AG08396 (cell line): ENCODE data around the gene REST.
"Not testable (repeated sequence)": the region's sequence is repeated elsewhere in the genome, so short reads cannot be mapped to it uniquely, and the experiment has no call there.

Experiments
- DNase-seq: peaks from one replicate; pipeline ENCODE4 v3.0.0; 2012; ENCODE audit warnings: low spot score, mixed read lengths

The REST gene, protein sequence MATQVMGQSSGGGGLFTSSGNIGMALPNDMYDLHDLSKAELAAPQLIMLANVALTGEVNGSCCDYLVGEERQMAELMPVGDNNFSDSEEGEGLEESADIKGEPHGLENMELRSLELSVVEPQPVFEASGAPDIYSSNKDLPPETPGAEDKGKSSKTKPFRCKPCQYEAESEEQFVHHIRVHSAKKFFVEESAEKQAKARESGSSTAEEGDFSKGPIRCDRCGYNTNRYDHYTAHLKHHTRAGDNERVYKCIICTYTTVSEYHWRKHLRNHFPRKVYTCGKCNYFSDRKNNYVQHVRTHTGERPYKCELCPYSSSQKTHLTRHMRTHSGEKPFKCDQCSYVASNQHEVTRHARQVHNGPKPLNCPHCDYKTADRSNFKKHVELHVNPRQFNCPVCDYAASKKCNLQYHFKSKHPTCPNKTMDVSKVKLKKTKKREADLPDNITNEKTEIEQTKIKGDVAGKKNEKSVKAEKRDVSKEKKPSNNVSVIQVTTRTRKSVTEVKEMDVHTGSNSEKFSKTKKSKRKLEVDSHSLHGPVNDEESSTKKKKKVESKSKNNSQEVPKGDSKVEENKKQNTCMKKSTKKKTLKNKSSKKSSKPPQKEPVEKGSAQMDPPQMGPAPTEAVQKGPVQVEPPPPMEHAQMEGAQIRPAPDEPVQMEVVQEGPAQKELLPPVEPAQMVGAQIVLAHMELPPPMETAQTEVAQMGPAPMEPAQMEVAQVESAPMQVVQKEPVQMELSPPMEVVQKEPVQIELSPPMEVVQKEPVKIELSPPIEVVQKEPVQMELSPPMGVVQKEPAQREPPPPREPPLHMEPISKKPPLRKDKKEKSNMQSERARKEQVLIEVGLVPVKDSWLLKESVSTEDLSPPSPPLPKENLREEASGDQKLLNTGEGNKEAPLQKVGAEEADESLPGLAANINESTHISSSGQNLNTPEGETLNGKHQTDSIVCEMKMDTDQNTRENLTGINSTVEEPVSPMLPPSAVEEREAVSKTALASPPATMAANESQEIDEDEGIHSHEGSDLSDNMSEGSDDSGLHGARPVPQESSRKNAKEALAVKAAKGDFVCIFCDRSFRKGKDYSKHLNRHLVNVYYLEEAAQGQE

DNA sequence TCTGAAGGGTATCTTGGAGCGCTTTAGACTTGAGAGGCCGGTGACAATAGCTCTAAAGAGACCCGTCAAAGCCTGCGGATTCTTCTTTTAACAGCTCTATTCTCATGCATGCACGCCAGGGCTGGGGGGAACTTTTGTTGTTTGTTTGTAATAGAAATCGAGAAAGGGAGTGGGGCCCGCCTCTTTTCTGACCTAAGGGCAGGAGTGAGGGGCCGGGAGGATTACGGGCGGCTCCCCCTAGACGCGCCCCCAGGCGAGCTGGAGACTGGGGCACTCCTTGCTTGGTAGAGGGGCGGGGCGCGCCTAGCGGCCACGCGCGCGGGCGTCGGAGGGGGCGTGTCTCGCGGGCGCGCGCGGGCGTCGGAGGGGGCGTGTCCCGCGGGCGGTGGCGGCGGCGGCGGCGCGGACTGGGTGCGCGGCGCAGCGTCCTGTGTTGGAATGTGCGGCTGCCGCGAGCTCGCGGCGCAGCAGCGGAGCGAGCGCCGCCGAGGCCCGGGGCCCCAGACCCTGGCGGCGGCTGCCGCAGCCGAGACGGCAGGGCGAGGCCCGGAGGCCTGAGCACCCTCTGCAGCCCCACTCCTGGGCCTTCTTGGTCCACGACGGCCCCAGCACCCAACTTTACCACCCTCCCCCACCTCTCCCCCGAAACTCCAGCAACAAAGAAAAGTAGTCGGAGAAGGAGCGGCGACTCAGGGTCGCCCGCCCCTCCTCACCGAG lies at the start of gene REST:
Gene REST, plus strand, starts transcription at position 412 of the 717 bp plus-strand sequence. CDS start 2,739 bp downstream, outside the sequence.
- peak; percentile 92 for DNase-seq

DNA sequence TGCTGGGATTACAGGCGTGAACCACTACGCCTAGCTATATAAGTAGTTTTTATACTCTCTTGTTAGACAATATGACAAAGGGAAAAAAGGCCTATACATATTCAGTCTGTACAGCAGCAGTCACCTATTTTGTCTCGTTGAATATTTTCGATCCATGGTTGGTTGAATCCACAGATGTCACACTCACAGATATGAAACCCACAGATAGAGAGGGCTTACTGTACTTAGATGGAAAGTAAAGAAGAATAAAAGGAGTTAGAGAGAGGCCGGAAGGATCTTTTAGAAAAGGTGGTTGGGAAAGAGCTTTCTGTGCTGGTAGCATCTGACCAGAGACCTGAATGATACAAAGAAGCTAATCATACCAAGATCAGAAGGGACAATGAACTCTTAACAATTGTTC lies 47.9 kb upstream of the REST start:
- no peak for DNase-seq

DNA sequence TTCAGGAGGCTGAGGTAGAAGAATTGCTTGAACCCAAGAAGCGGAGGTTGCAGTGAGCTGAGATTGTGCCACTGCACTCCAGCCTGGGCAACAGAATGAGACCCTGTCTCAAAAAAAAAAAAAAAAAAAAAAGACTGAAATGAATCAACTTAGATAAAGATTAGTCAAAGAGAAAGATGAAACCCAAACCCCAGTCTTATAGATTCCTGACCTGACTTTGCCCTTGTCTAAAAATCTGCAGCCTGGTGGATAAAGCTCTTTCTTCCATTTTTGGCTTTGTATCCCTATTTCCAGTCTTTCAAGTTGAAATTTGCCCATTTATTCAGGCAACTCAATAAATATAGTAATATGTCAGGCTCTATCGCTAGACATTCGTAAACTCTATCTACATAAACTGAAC lies 46.9 kb upstream of the REST start:
- no peak for DNase-seq

DNA sequence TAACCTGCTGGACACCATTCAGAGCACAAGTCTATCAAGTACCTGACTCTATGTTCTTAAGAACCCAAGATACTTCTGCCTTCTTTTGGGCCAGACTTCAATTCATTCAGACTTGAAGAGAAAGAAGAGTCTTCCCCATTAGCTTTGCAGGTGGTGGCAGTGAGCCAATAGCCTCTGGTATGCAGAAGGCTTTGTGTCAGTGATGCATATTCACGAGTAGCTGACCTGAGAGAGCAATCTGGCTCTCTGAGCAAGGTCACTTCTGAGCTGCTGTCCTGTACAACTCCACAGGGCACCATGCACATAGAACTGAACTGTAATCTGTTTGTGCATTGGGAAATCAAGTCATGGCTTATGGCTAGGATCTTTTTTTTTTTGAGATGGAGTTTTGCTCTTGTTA lies 46.3 kb upstream of the REST start:
- no peak for DNase-seq

DNA sequence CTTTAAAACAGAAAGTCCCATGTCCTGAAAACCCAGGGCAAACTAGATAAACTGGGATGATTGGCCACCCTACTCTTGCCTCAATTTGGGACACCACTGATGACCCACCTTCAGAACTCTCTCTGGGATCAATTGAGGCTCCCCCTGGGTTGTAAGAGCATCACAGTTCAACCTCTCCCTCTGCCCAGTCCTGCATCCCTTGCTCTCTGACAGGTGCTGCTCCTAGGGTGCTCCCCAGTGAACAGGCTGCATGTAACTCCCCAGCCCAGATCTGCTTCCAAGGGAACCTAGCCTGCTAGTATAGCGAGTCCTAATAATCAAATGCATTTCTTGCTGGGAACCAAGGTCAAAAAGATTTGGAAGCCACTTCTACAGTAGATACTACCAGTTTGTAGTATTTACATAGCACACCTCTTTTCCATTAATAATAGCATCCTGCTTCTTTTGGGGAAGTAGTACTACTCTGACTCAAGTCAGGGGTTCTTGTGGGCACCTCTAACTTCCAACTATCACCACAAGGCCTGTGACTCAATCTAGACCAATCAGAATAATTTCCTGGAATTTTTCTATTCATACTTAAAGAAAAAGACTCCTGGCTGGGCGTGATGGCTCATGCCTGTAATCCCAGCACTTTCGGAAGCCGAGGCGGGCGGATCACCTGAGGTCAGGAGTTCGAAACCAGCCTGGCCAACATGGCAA lies 44.1 kb upstream of the REST start:
- DNase-seq = no peak

DNA sequence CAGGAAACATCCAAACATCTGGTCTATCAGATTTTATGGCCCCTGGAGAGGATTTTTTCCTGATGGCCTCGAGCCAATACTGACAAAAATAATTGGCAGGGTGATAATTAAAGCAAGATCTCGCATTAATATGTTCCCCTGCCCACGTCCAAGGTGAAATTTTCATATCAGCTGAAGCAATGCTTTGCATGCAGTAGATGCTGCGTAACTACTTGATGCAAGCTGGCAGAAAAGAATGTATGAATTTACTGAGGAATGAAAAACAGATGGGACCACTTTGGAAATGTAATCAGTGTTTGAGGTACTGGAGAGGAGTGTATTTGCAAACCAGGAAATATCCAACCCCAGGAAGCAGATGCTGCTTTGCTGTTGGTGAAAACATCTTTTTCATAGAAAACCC lies 36.8 kb upstream of the REST start:
- no peak for DNase-seq

DNA sequence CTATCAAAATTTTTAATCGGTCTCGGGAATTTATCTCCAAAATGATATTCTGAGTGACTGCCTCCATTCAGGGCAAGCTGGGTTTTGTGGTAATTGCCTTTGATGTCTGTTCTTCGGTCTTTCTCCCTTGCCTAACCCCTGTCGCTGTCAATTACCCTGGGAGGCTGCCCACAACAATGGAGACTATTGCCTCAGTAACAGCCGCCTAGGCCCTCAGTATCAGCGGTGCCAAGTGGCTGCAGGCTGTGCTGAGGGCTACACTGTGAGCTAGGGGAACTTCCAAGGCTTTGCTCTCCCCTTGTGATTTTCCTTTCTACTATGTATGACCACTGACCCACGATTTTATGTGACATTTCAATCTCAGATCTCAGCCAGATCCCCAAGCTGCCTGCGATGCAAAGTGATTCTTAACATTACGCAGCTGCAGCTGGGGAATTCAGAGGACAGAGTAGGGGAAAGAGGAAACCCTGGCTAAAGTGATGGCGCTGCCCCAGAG lies 36.3 kb upstream of the REST start:
- DNase-seq = no peak

DNA sequence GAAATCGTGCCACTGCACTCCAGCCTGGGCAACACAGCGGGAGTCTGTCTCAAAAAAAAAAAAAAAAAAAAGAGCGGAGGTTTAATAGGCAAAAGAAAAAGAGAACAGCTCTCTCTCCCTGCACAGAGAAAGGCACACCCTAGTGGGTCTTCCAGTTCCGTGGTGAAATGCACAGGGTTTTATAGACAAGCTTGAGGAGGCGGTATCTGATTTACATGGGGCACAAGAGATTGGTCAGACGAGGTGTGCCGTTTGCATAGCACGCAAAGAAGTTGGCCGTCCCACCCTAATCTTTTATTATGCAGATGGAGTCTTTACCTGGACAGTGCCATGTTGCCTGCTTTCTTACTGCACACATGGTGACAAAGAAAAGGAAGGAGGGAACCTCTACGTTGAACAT lies 33.5 kb upstream of the REST start:
- no peak for DNase-seq

DNA sequence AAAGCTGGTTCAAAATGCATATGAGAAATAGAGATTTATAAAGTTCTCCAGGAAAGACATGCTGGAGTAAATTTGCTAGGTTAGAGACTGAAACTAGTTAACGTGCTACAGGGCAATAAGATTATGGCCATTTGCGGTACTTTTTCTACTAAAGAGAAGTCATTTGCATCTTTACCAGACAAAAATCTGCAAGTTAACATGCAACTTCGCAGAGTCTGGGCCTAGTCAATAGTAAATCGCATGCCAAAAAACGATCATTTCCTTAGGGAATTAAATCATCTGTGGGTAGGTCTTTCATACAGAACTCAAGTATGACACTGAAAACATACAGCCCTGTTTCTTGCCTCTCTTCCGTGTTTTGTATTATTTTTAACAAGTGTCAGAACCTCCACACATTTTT lies 32.8 kb upstream of the REST start:
- no peak for DNase-seq

DNA sequence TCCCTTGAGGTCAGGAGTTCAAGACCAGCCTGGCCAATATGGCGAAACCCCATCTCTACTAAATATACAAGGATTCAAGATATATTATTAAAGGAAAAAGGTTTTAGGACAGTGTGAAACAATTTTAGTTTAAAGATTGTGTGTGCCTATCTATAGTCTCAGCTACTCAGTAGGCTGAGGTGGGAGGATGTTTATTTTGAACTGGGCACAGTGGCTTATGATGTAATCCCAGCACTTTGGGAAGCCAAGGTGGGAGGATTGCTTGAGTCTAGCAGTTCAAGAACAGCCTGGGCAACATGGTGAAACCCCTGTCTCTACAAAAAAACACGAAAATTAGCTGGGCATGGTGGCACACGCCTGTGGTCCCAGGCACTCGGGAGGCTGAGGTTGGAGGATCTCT lies 31.4 kb upstream of the REST start:
- no peak for DNase-seq

DNA sequence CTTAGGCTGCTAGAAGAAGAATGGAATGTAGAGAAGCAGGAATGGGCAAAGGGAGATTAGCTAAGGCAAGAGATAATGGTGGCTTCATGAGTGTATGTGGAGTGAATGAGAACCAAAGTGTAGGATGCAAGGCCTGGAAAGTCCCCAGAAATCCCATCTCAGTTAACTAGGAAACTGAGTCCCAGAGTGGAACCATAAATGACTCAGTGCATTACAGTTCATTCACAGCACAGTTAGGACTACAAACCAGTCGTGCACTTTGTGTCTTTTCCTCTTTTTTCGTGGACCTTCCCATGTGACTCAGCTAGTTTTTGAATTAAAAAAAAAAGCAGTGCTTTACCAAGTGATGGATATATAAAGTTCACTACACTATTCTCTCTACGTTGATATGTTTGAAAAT lies 27.7 kb upstream of the REST start:
- DNase-seq = no peak

DNA sequence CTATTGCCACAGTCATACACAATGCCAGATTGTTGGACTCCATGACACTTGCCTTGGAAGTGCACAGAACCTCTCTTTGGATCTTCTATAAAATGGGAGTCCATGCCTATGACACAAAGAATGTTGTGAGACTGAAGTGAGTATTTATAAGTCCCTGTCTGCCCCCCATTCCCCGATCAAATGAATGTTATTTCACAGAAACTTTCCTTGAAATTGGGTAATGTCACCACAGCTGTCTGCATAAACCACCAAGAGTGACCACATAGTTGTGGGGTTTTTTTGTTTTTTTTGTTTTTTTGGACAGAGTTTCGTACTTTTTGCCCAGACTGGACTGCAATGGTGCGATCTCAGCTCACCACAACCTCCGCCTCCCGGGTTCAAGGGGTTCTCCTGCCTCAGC lies 27.1 kb upstream of the REST start:
- no peak for DNase-seq

DNA sequence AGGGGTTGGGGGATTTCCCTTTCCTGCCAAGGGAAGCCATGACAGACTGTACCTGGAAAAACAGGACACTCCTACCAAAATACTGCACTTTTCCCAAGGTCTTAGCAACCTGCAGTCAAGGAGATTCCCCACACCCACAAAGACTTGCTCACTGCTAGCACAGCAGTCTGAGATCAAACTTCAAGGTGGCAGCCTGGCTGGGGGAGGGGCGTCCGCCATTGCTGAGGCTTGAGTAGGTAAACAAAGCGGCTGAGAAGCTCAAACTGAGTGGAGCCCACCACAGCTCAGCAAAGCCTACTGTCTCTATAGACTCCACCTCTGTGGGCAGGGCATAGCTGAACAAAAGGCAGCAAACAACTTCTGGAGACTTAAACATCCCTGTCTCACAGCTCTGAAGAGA lies 23.2 kb upstream of the REST start:
- not testable (repeated sequence) for DNase-seq

DNA sequence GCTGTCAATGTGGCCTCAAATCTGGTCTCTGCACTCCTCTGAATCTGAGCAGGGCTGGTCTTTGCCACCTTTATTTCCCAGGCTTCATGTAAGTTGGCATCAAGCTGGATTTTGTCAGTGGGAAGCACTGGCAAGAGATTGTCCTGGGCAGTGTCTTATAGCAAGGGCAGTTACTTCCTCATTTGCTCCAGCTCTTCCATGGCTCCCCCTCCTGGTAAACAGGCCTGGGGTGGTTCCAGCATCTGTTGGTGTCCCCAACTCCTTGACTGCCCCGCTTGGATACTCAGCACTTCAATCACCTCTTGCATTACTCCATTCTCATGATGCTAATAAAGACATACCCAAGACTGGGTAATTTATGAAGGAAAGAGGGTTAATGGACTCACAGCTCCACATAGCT lies 15.0 kb upstream of the REST start:
- DNase-seq = no peak

DNA sequence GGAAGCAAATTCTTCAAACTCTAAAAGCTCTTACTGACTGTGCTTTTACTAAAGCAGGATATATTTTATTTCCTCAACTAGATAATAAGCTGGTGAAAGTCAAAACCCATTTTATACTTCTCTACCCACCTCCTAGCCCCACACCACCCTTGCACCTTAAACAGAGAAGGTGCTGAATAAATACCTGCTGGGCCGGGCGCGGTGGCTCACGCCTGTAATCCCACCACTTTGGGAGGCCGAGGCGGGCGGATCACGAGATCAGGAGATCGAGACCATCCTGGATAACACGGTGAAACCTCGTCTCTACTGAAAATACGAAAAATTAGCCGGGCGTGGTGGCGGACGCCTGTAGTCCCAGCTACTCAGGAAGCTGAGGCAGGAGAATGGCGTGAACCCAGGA lies 9.9 kb upstream of the REST start:
- not testable (repeated sequence) for DNase-seq

DNA sequence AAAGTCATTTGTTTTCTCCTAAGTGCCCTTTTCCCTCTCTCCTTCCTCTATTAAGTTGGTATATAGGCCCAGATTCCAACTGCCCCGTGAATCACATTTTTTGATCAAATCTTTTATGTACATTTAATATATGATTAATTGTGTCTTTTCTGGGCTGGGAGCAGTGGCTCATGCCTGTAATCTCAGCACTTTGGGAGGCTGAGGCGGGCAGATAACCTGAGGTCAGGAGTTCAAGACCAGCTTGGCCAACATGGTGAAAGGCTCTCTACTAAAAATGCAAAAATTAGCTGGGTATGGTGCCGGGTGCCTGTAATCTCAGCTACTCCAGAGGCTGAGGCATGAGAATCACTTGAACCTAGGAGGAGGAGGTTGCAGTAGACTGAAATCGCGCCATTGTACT lies 7.5 kb upstream of the REST start:
- not testable (repeated sequence) for DNase-seq

DNA sequence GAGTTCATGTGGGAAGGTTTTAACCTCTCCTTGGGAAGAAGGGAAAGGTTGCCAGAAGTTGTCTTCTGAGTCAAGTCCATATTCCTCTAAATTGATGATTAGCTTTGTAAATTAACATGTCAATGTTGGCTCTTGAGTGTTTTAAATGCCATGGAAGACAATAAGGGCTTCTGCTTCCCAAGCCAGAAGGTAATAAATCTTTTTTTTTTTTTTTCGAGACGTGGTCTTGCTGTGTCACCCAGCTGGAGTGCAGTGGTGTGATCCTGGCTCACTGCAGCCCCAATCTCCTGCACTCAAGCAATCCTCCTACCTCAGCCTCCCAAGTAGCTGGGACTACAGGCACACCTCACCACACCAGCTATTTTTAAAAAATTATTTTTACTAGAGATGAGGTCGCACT lies 5.0 kb upstream of the REST start:
- no peak for DNase-seq

DNA sequence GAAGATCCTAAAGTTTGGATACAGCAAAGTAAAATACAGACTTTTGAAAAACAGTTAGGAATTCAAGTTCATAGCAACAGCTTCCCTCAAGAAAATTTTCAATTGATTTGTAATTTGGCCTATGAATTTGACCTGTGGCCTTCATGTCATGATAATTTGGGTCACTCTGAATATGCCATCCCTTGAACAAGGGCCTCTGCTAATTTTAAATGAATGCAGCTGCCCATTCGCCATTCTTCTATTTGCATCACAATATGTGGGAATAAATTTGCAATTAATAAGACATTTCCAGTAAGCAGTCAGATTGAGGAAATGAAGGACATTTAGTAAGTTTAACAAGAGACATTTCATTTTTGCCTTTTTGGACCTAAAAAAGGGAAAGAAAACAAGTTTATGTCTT lies 1.9 kb upstream of the REST start:
- DNase-seq = no peak

DNA sequence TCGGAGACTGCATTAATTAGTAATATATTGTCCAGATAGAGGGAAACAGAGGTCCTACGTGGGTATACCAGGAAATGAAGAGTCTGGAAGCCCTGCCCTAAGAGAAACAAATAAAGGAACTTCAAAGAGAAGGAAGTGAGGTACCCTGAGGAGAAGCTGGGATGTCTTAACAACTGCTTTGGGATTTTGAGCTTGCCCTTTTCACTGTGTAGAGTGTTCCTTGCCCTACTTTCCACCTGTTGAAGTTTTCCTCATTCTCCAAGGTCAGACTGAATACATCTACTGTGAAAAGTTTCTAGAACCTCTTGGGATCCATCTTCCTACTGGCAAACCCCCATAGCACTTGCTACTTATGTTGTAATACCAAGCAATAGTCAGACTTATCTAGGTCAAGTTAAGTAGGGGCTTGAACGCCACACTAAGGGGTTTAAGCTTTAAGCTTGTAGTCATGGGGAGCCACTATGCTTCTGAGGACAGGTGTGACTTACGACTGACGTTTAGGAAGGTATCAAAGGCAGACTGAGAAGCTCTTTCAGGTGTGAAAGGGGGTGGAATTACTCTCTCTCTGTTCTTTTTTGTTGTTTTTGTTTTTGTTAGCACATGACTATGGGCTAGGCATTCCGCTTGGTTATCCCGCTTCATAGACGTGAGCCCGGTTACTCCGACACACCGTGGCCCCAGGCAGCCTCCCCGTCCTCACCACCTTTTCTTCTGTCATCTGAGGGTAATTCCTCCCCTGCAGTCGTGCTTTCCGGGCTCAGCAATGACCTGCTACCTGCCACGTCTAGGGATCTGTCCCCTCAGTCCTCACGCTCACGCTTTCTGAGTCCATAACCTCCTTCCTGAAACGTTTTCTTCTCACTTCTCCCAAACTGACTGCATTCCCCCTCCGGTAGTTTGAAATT lies 959 bp upstream of the REST start:
- no peak for DNase-seq
